GM12878 (cell line): ENCODE results near the gene ARPC1B. TPM values are rescaled to one million over a fixed set of nuclear protein-coding genes. Genes with fewer than 3 reads are reported as not detected.

Experiments used
- ATAC-seq: fragments of 200-7000 bp; cut with Tn5 transposase; 3 replicates; pipeline ENCODE4 v1.9.1; 2020; ENCODE audit warnings: mild to moderate bottlenecking, moderate library complexity
- BruUV-seq: library from RNA; stranded (reverse); fragments of 400-500 nt; replicated peaks from 2 replicates; lab custom pipeline; 2021; lab: Mats Ljungman, UMichigan
- CTCF ChIA-PET: fragments of 300-600 bp; sonication (Branson Sonifier 250); formaldehyde crosslinking; extraction: SDS; loops from one replicate; lab custom pipeline; 2021; ENCODE audit warnings: inconsistent platforms; lab: Yijun Ruan, JAX
- POLR2A ChIA-PET: fragments of 350-600 bp; formaldehyde crosslinking; extraction: SDS; loops from one replicate; lab custom pipeline; 2021; ENCODE audit warnings: inconsistent platforms; lab: Charles Lee
- RAD21 ChIA-PET: fragments of 300-600 bp; sonication (Branson Sonifier 250); formaldehyde crosslinking; loops from one replicate; lab custom pipeline; 2023; ENCODE audit warnings: antibody characterized with exemption; ENCODE audit not compliant: unreplicated experiment; lab: Charles Lee
- SMC1A ChIA-PET: fragments of 300-600 bp; sonication (Branson Sonifier 250); formaldehyde crosslinking; loops from one replicate; lab custom pipeline; 2023; ENCODE audit not compliant: unreplicated experiment, uncharacterized antibody; lab: Charles Lee
- DNase-seq: peaks from one replicate; pipeline ENCODE4 v3.0.0-alpha.2; 2011; ENCODE audit warnings: low read depth, low spot score
- FAIRE-seq: peaks from 3 replicates; lab custom pipeline; 2011; peaks lifted over from hg19 to GRCh38; lab: Jason Lieb, UNC
- H2AFZ ChIP-seq: 2 replicates; pipeline ENCODE4 v1.6.0; 2011; ENCODE audit warnings: low read depth, low read length, control low read depth; ENCODE audit not compliant: control insufficient read depth
- H3K27ac ChIP-seq: 2 replicates; pipeline ENCODE4 v1.5.1; 2011; ENCODE audit warnings: control low read depth; ENCODE audit not compliant: control insufficient read depth, insufficient read depth
- H3K27me3 ChIP-seq, 2 experiments: replicated peaks in 1 of 2; 2 replicates each; pipeline versions ENCODE4 v1.6.0 to v1.6.1; 2011; ENCODE audit warnings: low read length in 1 of 2; ENCODE audit not compliant: control insufficient read depth in 2 of 2, insufficient read depth in 2 of 2
- H3K36me3 ChIP-seq, 2 experiments: 2 replicates each; pipeline ENCODE4 v1.5.1; 2011; ENCODE audit warnings: low read length in 1 of 2; ENCODE audit not compliant: control insufficient read depth in 2 of 2, insufficient read depth in 2 of 2
- H3K4me1 ChIP-seq: 2 replicates; pipeline ENCODE4 v1.6.1; 2011; ENCODE audit warnings: mild to moderate bottlenecking, low read length, moderate library complexity, mixed read lengths; ENCODE audit not compliant: control insufficient read depth, insufficient read depth
- H3K4me2 ChIP-seq: 2 replicates; pipeline ENCODE4 v1.6.0; 2011; ENCODE audit warnings: control low read depth; ENCODE audit not compliant: control insufficient read depth, insufficient read depth
- H3K4me3 ChIP-seq: fragments of 200-600 bp; sonication (generic); 2 replicates; pipeline ENCODE4 v1.5.1; 2016
- H3K79me2 ChIP-seq: 2 replicates; pipeline ENCODE4 v1.6.0; 2011; ENCODE audit warnings: low read length; ENCODE audit not compliant: control insufficient read depth, insufficient read depth
- H3K9ac ChIP-seq: 2 replicates; pipeline ENCODE4 v1.8.0; 2011; ENCODE audit warnings: low read length, control low read depth, mixed read lengths; ENCODE audit not compliant: control insufficient read depth, insufficient read depth
- H3K9me3 ChIP-seq: replicated peaks from 3 replicates; pipeline ENCODE4 v1.5.1; 2011; ENCODE audit warnings: mild to moderate bottlenecking, low read length; ENCODE audit not compliant: control insufficient read depth, insufficient read depth
- H4K20me1 ChIP-seq: 2 replicates; pipeline ENCODE4 v1.6.0; 2011; ENCODE audit not compliant: control insufficient read depth, insufficient read depth
- NFYB ChIP-seq: IDR thresholded peaks from 2 replicates; pipeline ENCODE4 v1.6.1; 2011; ENCODE audit warnings: low read depth, mild to moderate bottlenecking, low read length, improper control_type of control experiment, moderate library complexity; ENCODE audit not compliant: insufficient read depth
- NRF1 ChIP-seq: conservative IDR thresholded peaks from 2 replicates; pipeline ENCODE4 v1.6.1; 2011; ENCODE audit warnings: mild to moderate bottlenecking, low read depth, low read length, improper control_type of control experiment
- PML ChIP-seq: IDR thresholded peaks from 2 replicates; pipeline ENCODE4 v1.6.1; 2012; ENCODE audit warnings: low read length, inconsistent platforms
- POLR2A ChIP-seq: IDR thresholded peaks from 2 replicates; pipeline ENCODE4 v1.6.1; 2011; ENCODE audit warnings: low read depth, mild to moderate bottlenecking, low read length
- RFX5 ChIP-seq: IDR thresholded peaks from 2 replicates; pipeline ENCODE4 v1.6.1; 2011; ENCODE audit warnings: low read depth, low read length, improper control_type of control experiment
- SMARCA5 ChIP-seq: fragments of 450-650 bp; IDR thresholded peaks from 2 replicates; pipeline ENCODE4 v1.6.1; 2017; ENCODE audit warnings: mild to moderate bottlenecking
- ZNF274 ChIP-seq: IDR thresholded peaks from one replicate; pipeline ENCODE4 v1.8.0; 2011; ENCODE audit not compliant: insufficient read length, insufficient read depth
- WGBS: methylation state at CpG from one replicate; pipeline ENCODE4 v1.1.6; 2016; ENCODE audit warnings: low lambda C conversion rate; ENCODE audit not compliant: insufficient replicate concordance, insufficient coverage; ENCODE audit errors: missing lambda C conversion rate; 5-methylcytosine and 5-hydroxymethylcytosine counted together
- in situ Hi-C: fragments of 300-500 bp; cut with MboI; formaldehyde crosslinking; loops from 9 replicates; pipeline ENCODE4 v1.14.3; 2018; ENCODE audit warnings: mixed read lengths
- intact Hi-C: fragments of 100-400 bp; cut with micrococcal nuclease; formaldehyde crosslinking; loops from one replicate; pipeline ENCODE4 v1.14.2; 2022; ENCODE audit not compliant: unreplicated experiment
- polyA plus RNA-seq, 11 experiments: library from polyadenylated mRNA; depleted of rRNA in 4 of 11; unstranded in 6 of 11; stranded (reverse) in 5 of 11; fragments of >200 nt; fragmentation: Nextera tagmentation in 4 of 11; fragmentation: Illumina TruSeq in 1 of 11; extraction: Ambion mirVana in 4 of 11; extraction: Trizol in 1 of 11; gene quantifications; 1 replicate in 1 of 11; 2 replicates in 10 of 11; pipeline versions ENCODE4 v1.2.1 to v1.2.3, GENCODE V29; 2011 to 2016; ENCODE audit warnings: inconsistent platforms in 2 of 11, missing spikeins in 2 of 11, low read depth in 1 of 11
- total RNA-seq, 4 experiments: library from RNA; depleted of rRNA in 3 of 4; stranded (reverse); fragments of >200 nt in 3 of 4; fragmentation: Illumina TruSeq in 1 of 4; extraction: Trizol in 1 of 4; gene quantifications; 2 replicates each; pipeline versions ENCODE4 v1.2.1 to v1.2.3, GENCODE V29; 2013 to 2021
- TF ChIP-seq, protein P1 (sequence below), 3 experiments: IDR thresholded peaks in 2 of 3; conservative IDR thresholded peaks in 1 of 3; 2 replicates each; pipeline ENCODE4 v1.5.1; 2011; ENCODE audit warnings: low read depth in 3 of 3, low read length in 3 of 3, mild to moderate bottlenecking in 3 of 3, control low read depth in 2 of 3, moderate library complexity in 2 of 3, inconsistent platforms in 1 of 3, mixed read lengths in 1 of 3; ENCODE audit not compliant: control insufficient read depth in 2 of 3, insufficient read depth in 1 of 3; ENCODE audit errors: extremely low read depth in 1 of 3
- TF ChIP-seq, protein P2 (sequence below): fragments of 450-650 bp; IDR thresholded peaks from 2 replicates; pipeline ENCODE4 v1.6.1; 2018; ENCODE audit warnings: mild to moderate bottlenecking, low read depth, moderate library complexity; ENCODE audit not compliant: partially characterized antibody

The ARPC1B gene
- total and polyA plus RNA-seq, 10 of the 15 experiments (the other 5 are each of a cell fraction or from before 2014, with no cell fraction given), result 14.1 to 762 (median 387) TPM

DNA sequence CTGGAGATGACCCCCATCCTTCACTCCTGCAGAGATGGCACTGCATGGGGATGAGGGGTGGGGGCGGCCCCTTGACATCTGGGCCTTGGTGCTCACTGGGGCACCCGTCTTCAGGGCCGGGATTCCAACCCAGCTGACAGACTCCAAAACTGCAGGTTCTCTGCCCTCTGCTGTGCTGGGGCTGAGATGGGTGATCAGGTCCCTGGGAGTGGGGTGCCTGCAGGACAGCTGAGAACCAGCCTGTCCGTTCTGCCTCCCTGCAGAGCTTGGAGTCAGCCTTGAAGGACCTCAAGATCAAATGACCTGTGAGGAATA lies 19.6 kb downstream of the ARPC1B start:
- Histone ChIP-seq H3K4me2 (no peak overlapping the region), H3K4me1 (peaks cover 4% of the 10 kb centered on the region; the same call in 1 of the 2 replicates), H3K36me3 (peaks cover 54 to 62% of the 10 kb centered on the region in 2 experiments), H3K9ac (no peak overlapping the region), H3K4me3 (no peak overlapping the region), H3K27ac (no peak overlapping the region), H3K9me3 (no peaks in the 10 kb centered on the region), H3K79me2 (no peaks in the 10 kb centered on the region; the same call in 1 of the 2 replicates), H3K27me3 (no peaks in the 10 kb centered on the region), H4K20me1 (no peaks in the 10 kb centered on the region), H2AFZ (no peak overlapping the region)
- intact Hi-C loops (no loop called here), in situ Hi-C loops (no loop called here)
- DNase-seq (no peak), FAIRE-seq (no peak), ATAC-seq (no peak)
- ChIA-PET SMC1A (interaction anchor here (2.8 kb wide), 1 partner anchor 13 kb away, joined by 8 read pairs; no protein-coding TSS in a partner anchor), POLR2A (interaction anchor here (0.7 to 1.1 kb wide), 2 partner anchors 42 to 47 kb away, joined by 3 to 4 read pairs; no protein-coding TSS in a partner anchor), CTCF (interaction anchor here (1.0 to 2.1 kb wide), 2 partner anchors 13 to 65 kb away, joined by 3 to 6 read pairs; no protein-coding TSS in a partner anchor), RAD21 (no interaction called here)
- WGBS, result 85% methylated on average over 3 of the region's 4 CpGs
- no TSS peak for BruUV-seq
- TF ChIP-seq NFYB, result no peak
- peak; percentile 33; the same call in 1 of the 2 replicates for TF ChIP-seq POLR2A

GRCh38 chr7:99395616-99396327 lies 21.2 kb downstream of the ARPC1B start:
- Histone ChIP-seq H3K36me3 (peaks cover 56 to 66% of the 10 kb centered on the region in 2 experiments), H4K20me1 (no peaks in the 10 kb centered on the region), H2AFZ (no peak overlapping the region), H3K27me3 (no peaks in the 10 kb centered on the region), H3K4me2 (no peak overlapping the region), H3K4me1 (peaks cover 4% of the 10 kb centered on the region; the same call in 1 of the 2 replicates), H3K79me2 (no peaks in the 10 kb centered on the region; the same call in 1 of the 2 replicates), H3K9ac (no peak overlapping the region), H3K27ac (no peak overlapping the region), H3K4me3 (no peak overlapping the region), H3K9me3 (no peaks in the 10 kb centered on the region)
- ChIA-PET POLR2A (interaction anchor here (1.0 kb wide), 1 partner anchor 37 kb away, joined by 4 read pairs; no protein-coding TSS in a partner anchor), CTCF (no interaction called here), SMC1A (interaction anchor here (2.8 kb wide), 1 partner anchor 11 kb away, joined by 8 read pairs; no protein-coding TSS in a partner anchor), RAD21 (no interaction called here)
- DNase-seq, result no peak
- WGBS, result 86% methylated on average over 13 of the region's 14 CpGs
- BruUV-seq, result TSS peak; percentile 87
- intact Hi-C loops, result no loop called here
- in situ Hi-C loops, result no loop called here
- ATAC-seq, result no peak
- no peak for FAIRE-seq
- TF ChIP-seq ZNF274 (no peak), NRF1 (no peak), PML (0 out of 2 replicates have a peak, but pooled peaks have one; percentile 9), SMARCA5 (no peak), RFX5 (no peak)
- TF ChIP-seq, protein P1, sequence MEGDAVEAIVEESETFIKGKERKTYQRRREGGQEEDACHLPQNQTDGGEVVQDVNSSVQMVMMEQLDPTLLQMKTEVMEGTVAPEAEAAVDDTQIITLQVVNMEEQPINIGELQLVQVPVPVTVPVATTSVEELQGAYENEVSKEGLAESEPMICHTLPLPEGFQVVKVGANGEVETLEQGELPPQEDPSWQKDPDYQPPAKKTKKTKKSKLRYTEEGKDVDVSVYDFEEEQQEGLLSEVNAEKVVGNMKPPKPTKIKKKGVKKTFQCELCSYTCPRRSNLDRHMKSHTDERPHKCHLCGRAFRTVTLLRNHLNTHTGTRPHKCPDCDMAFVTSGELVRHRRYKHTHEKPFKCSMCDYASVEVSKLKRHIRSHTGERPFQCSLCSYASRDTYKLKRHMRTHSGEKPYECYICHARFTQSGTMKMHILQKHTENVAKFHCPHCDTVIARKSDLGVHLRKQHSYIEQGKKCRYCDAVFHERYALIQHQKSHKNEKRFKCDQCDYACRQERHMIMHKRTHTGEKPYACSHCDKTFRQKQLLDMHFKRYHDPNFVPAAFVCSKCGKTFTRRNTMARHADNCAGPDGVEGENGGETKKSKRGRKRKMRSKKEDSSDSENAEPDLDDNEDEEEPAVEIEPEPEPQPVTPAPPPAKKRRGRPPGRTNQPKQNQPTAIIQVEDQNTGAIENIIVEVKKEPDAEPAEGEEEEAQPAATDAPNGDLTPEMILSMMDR (IDR thresholded peaks at IDR 0.05 in 2 of 3, conservative IDR thresholded peaks at IDR 0.05 in 1 of 3; ENCODE audit: control insufficient read depth in 2 of 3, extremely low read depth in 1 of 3, insufficient read depth in 1 of 3, low read depth in 3 of 3, low read length in 3 of 3), result 0 out of 6 replicates have a peak, but pooled peaks of 1 of the 3 experiments have one; percentile 4
- TF ChIP-seq, protein P2, sequence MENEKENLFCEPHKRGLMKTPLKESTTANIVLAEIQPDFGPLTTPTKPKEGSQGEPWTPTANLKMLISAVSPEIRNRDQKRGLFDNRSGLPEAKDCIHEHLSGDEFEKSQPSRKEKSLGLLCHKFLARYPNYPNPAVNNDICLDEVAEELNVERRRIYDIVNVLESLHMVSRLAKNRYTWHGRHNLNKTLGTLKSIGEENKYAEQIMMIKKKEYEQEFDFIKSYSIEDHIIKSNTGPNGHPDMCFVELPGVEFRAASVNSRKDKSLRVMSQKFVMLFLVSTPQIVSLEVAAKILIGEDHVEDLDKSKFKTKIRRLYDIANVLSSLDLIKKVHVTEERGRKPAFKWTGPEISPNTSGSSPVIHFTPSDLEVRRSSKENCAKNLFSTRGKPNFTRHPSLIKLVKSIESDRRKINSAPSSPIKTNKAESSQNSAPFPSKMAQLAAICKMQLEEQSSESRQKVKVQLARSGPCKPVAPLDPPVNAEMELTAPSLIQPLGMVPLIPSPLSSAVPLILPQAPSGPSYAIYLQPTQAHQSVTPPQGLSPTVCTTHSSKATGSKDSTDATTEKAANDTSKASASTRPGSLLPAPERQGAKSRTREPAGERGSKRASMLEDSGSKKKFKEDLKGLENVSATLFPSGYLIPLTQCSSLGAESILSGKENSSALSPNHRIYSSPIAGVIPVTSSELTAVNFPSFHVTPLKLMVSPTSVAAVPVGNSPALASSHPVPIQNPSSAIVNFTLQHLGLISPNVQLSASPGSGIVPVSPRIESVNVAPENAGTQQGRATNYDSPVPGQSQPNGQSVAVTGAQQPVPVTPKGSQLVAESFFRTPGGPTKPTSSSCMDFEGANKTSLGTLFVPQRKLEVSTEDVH, result no peak
